WERI-Rb-1 (cell line): ENCODE data around the gene RFPL2.
"Not testable (repeated sequence)": the region's sequence is repeated elsewhere in the genome, so short reads cannot be mapped to it uniquely, and the experiment has no call there.

Source experiments
- DNase-seq: peaks from one replicate; pipeline ENCODE4 v3.0.0-alpha.2; 2020
- H3K27ac ChIP-seq: fragments of 250-450 bp; sonication (Bioruptor Pico); 2 replicates; pipeline ENCODE4 v1.5.1; 2020; ENCODE audit warnings: mild to moderate bottlenecking, moderate library complexity
- H3K27me3 ChIP-seq: fragments of 250-450 bp; sonication (Bioruptor Pico); 2 replicates; pipeline ENCODE4 v1.5.1; 2021; ENCODE audit warnings: mild to moderate bottlenecking, low read depth, moderate library complexity; ENCODE audit not compliant: insufficient read depth, severe bottlenecking
- H3K36me3 ChIP-seq: fragments of 250-450 bp; sonication (Bioruptor Pico); 2 replicates; pipeline ENCODE4 v1.5.1; 2020; ENCODE audit warnings: mild to moderate bottlenecking, moderate library complexity
- H3K4me3 ChIP-seq: 2 replicates; pipeline ENCODE4 v1.5.1; 2011; ENCODE audit warnings: low read depth, mild to moderate bottlenecking, control low read depth, low read length
- H3K9me3 ChIP-seq: fragments of 250-450 bp; sonication (Bioruptor Pico); 2 replicates; pipeline ENCODE4 v1.5.1; 2021; ENCODE audit warnings: mild to moderate bottlenecking, moderate library complexity; ENCODE audit not compliant: severe bottlenecking
- TF ChIP-seq, protein P1 (sequence below): IDR thresholded peaks from 2 replicates; pipeline ENCODE4 v1.5.1; 2011; ENCODE audit warnings: low read depth, mild to moderate bottlenecking, control low read depth, inconsistent platforms, low read length

Gene RFPL2

DNA sequence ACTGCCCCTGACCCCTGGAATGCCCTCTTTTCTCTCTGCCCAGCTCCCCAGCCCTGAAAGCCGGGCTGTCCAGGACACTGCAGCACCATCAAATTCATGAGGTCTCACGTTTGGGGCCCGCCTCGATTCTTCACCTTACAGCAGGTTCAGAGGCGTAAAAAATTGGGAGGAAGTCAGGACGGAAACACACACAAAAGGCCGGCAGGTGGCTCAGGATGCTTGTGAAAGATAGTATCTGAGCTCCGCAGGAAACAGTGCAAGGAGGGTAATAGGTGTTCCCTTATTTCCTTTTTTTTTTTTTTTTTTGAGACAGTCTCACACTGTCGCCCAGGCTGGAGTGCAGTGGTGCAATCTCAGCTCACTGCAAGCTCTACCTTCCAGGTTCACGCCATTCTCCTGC is 4.1 kb downstream of the RFPL2 start:
- H3K27me3 ChIP-seq = peaks cover 20% of the 10 kb centered on the region
- no peaks in the 10 kb centered on the region for H3K36me3 ChIP-seq
- TF ChIP-seq, protein P1, sequence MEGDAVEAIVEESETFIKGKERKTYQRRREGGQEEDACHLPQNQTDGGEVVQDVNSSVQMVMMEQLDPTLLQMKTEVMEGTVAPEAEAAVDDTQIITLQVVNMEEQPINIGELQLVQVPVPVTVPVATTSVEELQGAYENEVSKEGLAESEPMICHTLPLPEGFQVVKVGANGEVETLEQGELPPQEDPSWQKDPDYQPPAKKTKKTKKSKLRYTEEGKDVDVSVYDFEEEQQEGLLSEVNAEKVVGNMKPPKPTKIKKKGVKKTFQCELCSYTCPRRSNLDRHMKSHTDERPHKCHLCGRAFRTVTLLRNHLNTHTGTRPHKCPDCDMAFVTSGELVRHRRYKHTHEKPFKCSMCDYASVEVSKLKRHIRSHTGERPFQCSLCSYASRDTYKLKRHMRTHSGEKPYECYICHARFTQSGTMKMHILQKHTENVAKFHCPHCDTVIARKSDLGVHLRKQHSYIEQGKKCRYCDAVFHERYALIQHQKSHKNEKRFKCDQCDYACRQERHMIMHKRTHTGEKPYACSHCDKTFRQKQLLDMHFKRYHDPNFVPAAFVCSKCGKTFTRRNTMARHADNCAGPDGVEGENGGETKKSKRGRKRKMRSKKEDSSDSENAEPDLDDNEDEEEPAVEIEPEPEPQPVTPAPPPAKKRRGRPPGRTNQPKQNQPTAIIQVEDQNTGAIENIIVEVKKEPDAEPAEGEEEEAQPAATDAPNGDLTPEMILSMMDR = no peak
- DNase-seq = no peak
- H3K9me3 ChIP-seq = no peaks in the 10 kb centered on the region
- no peak overlapping the region for H3K27ac ChIP-seq
- H3K4me3 ChIP-seq = no peak overlapping the region

DNA sequence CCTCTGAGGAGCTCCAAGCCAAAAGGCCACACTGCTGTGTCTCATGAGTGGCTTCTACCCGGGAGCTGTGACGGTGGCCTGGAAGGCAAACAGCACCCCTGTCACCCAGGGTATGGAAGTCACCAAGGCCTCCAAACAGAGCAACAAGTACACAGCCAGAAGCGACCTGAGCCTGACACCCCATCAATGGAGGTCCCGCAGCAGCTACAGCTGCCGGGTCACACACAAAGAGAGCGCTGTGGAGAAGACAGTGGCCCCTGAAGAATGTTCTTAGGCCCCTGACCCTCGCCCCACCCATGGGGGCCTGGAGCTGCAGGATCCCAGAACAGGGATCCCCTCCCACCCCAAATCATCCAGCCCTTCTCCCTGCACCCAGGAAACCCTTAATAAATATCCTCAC is 4.9 kb downstream of the RFPL2 start:
- no peaks in the 10 kb centered on the region for H3K9me3 ChIP-seq
- no peak overlapping the region for H3K4me3 ChIP-seq
- no peak for DNase-seq
- H3K27me3 ChIP-seq = peaks cover 20% of the 10 kb centered on the region
- H3K27ac ChIP-seq = no peak overlapping the region
- TF ChIP-seq, protein P1 = no peak
- no peaks in the 10 kb centered on the region for H3K36me3 ChIP-seq

DNA sequence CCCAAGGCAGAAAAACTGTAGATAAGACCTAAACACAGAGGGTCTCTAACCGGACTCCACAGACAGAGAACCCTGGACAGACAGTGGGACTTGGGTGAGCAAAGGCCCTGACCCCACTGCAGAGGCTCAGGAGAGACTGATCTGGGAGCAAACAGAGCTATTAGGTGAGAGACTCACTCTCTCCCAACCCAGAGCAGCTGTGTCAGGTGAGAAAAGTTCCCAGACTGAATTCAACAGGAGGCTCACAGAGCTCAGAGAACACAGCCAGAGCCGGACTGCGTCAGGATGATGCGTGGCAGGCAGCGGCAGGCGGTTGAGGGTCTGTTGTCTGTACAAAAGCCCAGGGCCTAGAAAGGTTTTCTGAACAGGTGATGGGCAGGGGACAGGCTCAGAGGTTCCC is 5.5 kb downstream of the RFPL2 start:
- Histone ChIP-seq H3K4me3 (no peak overlapping the region), H3K27me3 (peaks cover 20% of the 10 kb centered on the region), H3K9me3 (no peaks in the 10 kb centered on the region), H3K27ac (no peak overlapping the region), H3K36me3 (no peaks in the 10 kb centered on the region)
- TF ChIP-seq, protein P1 = no peak
- no peak for DNase-seq

DNA sequence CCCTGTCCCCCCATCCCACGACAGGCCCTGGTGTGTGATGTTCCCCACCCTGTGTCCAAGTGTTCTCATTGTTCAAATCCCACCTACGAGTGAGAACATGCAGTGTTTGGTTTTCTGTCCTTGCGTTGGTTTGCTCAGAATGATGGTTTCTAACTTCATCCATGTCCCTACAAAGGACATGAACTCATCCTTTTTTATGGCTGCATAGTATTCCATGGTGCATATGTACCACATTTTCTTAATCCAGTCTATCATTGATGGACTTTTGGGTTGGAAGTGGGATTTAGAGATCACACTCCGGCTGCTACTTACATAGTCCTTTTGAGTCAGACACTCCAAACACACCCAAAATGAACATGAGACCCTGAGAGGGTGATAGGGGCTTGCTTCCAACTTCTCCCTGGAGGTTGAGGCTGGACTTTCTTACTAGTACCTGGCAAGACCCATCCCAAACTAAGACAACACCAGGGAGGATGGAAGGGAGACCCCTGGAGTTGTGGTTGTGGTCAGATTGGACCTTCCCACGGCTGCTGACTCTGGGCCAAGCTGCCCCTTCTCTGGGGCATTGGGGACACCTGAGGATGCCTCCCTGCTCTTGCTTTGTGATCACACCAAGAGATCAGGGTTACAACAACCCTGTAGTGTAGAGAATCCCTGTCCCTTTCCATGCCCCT is 7.2 kb downstream of the RFPL2 start:
- H3K4me3 ChIP-seq, H3K9me3 ChIP-seq, H3K27me3 ChIP-seq, DNase-seq, H3K27ac ChIP-seq, H3K36me3 ChIP-seq: not testable (repeated sequence)

DNA sequence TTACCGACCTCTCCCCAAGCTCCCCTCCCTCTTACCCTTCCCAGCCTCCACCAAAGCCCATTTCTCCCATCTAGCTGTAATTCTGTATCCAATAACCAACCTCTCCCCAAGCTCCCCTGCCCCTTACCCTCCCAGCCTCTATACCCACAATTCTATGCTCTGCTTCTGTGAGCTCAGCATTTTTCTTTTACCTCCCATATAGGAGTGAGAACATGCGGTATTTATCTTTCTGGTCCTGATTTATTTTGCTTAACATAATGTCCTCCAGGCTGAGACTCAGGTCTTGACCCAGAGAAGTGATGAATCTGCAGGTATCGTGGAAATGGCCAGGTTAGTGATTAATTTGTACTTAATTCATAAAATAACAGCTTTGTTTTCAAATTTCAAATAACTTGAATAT is 9.0 kb downstream of the RFPL2 start:
- H3K27me3 ChIP-seq, H3K36me3 ChIP-seq, H3K4me3 ChIP-seq, H3K27ac ChIP-seq, H3K9me3 ChIP-seq, DNase-seq: not testable (repeated sequence)

DNA sequence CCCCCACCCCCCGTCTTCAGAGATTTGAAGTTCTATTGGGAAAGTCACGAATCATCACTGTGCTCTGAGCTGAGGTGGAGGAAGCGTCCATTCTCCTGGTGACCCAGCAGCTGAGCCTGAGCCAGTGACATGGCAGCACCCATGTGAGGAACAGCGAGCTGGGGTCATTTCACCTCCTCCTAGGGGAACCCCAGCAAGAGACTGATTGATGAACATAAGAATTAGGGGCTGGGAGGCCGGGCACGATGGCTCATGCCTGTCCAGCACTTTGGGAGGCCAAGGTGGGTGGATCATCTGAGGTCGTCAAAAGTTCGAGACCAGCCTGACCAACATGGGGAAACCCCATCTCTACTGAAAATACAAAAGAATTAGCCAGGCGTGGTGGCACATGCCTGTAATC is 11.5 kb downstream of the RFPL2 start:
- H3K27me3 ChIP-seq, H3K4me3 ChIP-seq, H3K36me3 ChIP-seq, H3K9me3 ChIP-seq, H3K27ac ChIP-seq, DNase-seq: not testable (repeated sequence)

DNA sequence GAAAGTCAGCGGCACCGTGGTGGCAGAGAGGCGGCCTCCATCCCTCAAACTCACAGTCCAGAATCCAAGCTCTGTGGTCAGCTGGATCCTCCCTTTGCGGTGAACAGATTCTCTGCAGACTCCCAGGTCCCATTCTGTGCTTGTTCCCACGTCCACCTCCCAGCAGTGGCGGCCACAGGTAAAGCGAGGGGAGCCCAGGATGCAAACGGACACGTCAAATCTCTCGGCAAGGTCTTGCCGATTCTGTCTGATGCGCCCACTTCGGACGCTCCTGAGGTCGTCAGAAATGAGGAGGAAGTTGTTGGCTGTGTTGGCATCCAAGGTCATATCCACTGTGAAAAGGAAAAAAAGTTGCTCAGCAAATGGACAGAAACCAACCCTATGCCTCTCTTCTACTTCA is 13.9 kb downstream of the RFPL2 start:
- DNase-seq, H3K4me3 ChIP-seq, H3K27me3 ChIP-seq, H3K36me3 ChIP-seq, H3K27ac ChIP-seq, H3K9me3 ChIP-seq: not testable (repeated sequence)

DNA sequence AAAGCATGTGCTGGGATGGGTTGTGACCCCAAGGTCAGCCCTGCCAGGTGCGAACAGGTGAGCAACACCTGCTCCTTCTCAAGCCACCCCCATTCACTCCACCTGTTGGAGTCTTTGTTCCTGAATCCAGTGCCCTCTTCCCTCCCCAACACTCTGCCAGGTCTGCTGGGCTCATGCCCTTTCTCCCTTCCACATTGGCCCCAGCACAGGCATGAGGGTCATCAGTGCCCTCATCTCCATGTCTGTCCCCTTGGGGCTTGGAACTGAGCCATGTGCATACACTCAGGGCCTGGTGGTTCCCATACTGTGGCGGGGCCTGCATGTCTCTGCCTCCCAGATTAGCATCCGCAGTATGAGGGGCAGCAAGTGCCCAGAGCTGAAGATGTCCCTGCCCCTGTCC is 19.1 kb downstream of the RFPL2 start:
- Histone ChIP-seq H3K27me3 (peaks cover 8% of the 10 kb centered on the region), H3K36me3 (no peaks in the 10 kb centered on the region), H3K9me3 (no peaks in the 10 kb centered on the region), H3K27ac (no peak overlapping the region), H3K4me3 (no peak overlapping the region)
- TF ChIP-seq, protein P1 = no peak
- no peak for DNase-seq
